Right lobe of liver (tissue), 4 donors: Measurements from ENCODE around the gene GSTM4.
"Not testable (repeated sequence)": the region's sequence is repeated elsewhere in the genome, so short reads cannot be mapped to it uniquely, and the experiment has no call there.

Experiments
- CTCF ChIP-seq, 4 donors: fragments of 200-600 bp in 3 of 4; fragments of 450-650 bp in 1 of 4; IDR thresholded peaks; one replicate each; pipeline versions ENCODE4 v1.5.1 to v1.8.0; 2016 to 2022; ENCODE audit warnings: antibody characterized with exemption in 4 of 4, mild to moderate bottlenecking in 2 of 4
- POLR2A ChIP-seq: fragments of 450-650 bp; IDR thresholded peaks from one replicate; pipeline ENCODE4 v1.6.1; 2017; ENCODE audit warnings: antibody characterized with exemption, mild to moderate bottlenecking
- donor health status: DM: no; HTN: no; CAD: no.
- donor health status: DM: no; HTN: no; CAD: no.
- donor health status: DM: no; HTN: yes; CAD: no.

- not testable (repeated sequence) for TF ChIP-seq CTCF (IDR thresholded peaks at IDR 0.05); POLR2A
Measured at GRCh38 chr1:109673861-109674260, 18.0 kb downstream of the GSTM4 start.
